ENCODE data around the gene USP28. TPM values are rescaled to one million over a fixed set of nuclear protein-coding genes. Genes with fewer than 3 reads are reported as not detected.

USP28 gene
- total RNA-seq, 4 donors from 2014 or later, result 13.4 to 19.6 (median 14.1) TPM

DNA sequence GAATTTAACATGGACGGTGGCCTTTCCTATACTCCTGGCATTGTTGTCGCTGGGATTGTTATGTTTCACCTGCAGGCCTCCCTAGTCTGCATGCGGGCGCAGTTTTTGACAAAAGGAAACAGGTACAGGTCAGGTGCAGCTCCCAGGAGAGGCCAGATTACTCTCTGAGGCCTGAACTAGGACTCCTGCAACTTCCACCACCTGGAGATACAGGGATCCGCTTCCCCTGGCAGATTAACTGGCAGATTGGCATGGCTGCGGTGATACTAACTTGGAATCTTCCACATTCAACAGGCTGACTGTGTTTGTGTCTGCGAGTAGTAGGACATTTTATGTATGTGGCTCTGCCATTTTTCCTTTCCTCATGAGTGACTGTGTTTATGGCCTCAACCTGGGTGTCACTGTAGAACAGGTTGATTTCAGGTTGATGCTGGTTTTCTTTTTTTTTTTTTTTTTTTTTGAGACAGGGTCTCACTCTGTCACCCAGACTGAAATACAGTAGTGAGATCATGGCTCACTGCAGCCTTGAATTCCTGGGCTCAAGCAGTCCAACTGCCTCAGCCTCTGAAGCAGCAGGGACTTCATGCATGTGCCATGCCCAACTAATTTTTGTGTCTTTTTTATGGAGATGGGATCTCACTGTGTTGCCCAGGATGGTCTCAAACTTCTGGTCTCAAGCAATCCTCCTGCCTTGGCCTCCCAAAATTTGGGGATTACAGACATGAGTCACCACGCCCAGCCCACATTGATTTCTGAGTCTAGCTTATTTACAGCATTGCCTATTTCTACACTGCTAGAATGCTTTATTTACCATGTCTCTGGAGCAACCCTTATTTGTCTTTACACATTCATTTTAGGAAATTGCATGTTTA, 1.7 kb upstream of the USP28 start:
- Histone ChIP-seq H3K27ac (no peak overlapping the region), H3K9me3 (no peaks in the 10 kb centered on the region), H3K4me1 (peaks cover 21% of the 10 kb centered on the region), H3K36me3 (no peaks in the 10 kb centered on the region), H3K27me3 (no peaks in the 10 kb centered on the region), H3K4me3 (no peak overlapping the region)
- WGBS, result 93% methylated on average over 8 of the region's 8 CpGs
- no peak for TF ChIP-seq EP300 (IDR thresholded peaks at IDR 0.05)
- TF ChIP-seq, protein P1, sequence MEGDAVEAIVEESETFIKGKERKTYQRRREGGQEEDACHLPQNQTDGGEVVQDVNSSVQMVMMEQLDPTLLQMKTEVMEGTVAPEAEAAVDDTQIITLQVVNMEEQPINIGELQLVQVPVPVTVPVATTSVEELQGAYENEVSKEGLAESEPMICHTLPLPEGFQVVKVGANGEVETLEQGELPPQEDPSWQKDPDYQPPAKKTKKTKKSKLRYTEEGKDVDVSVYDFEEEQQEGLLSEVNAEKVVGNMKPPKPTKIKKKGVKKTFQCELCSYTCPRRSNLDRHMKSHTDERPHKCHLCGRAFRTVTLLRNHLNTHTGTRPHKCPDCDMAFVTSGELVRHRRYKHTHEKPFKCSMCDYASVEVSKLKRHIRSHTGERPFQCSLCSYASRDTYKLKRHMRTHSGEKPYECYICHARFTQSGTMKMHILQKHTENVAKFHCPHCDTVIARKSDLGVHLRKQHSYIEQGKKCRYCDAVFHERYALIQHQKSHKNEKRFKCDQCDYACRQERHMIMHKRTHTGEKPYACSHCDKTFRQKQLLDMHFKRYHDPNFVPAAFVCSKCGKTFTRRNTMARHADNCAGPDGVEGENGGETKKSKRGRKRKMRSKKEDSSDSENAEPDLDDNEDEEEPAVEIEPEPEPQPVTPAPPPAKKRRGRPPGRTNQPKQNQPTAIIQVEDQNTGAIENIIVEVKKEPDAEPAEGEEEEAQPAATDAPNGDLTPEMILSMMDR (IDR thresholded peaks at IDR 0.05), result no peak
- no peak for TF ChIP-seq POLR2AphosphoS5 (IDR thresholded peaks at IDR 0.05)
- TF ChIP-seq POLR2A (IDR thresholded peaks at IDR 0.05), result no peak
- DNase-seq (ENCODE audit: low spot score in 2 of 2), result no peak

DNA sequence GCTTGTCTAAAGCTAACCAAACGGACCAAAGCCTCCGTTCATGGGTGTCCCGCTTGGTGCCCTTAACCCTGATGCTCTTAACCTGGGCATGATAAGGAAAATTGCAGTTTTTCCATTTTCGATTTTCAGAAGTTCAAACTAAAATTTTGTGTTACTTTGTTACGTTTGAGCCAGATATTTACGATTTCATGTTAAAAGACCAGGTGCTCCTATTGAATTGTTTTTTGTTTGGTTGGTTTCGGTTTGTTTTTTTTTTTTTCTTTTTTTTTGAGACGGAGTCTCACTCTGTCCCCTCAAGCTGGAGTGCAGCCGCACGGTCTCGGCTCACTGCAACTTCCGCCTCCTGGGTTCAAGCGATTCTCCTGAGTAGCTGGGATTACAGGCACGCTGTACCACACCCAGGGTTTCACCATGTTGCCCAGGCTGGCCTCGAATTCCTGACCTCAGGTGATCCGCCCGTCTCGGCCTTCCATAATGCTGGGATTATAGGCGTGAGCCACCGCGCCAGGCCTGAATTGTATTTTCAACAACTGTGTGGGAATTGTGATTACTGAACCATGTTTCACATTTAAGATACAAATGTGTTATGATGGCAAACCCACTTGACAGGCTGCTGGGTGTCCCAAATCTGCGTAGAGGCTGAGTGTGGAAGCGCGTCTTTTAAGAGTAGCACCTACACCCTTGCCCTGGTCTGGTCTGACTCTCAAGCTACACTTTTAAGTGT, 864 bp upstream of the USP28 start:
- no peak for DNase-seq (ENCODE audit: low spot score in 2 of 2)
- peak overlapping the region; percentile 88 for H3K4me3 ChIP-seq

DNA sequence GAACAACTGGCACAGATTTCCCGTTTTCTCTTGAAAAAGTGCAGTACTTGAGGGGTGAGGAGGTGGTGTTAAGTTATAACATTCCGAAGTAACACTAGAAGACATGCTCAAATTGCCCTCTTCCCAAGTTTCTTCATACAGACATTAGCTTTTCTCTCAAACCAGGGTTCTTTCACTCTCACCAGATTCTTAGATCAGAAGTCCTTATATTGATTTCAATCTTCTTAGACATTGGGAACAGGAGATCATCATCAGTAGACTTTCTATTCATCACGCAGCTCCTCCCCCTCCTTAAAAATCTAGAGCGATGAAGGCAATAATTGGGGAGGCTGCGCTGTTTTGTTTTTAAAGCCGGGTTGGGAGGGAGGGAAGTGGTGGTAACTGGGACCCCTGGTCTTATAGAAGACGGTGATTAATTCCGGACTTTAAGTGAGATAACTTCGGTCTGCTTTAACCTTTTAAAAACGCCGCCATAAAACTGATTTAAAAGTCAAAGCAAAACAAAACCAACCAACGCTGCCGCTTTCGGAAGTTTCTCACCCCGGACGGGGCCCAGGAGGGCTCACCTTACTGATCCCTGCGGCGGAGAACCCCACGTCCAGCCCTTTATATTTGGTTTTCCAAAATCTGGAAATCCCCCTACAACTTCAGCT, 665 bp downstream of the USP28 start:
- 3% methylated on average over 19 of the region's 19 CpGs for WGBS
- no peaks in the 10 kb centered on the region for H3K9me3 ChIP-seq
- H3K27ac ChIP-seq, result peak overlapping the region; percentile 81
- no peaks in the 10 kb centered on the region for H3K27me3 ChIP-seq
- peaks cover 21% of the 10 kb centered on the region for H3K4me1 ChIP-seq
- DNase-seq (ENCODE audit: low spot score in 2 of 2), result no peak
- TF ChIP-seq EP300 (IDR thresholded peaks at IDR 0.05) (no peak), POLR2A (IDR thresholded peaks at IDR 0.05) (no peak), POLR2AphosphoS5 (IDR thresholded peaks at IDR 0.05) (no peak)
- TF ChIP-seq, protein P1 (IDR thresholded peaks at IDR 0.05), result no peak
- no peaks in the 10 kb centered on the region for H3K36me3 ChIP-seq
- H3K4me3 ChIP-seq, result peak overlapping the region; percentile 88

More for the DNA sequence above, 864 bp upstream of the USP28 start:
- no peaks in the 10 kb centered on the region for H3K27me3 ChIP-seq
- H3K27ac ChIP-seq, result peak overlapping the region; percentile 81
- peaks cover 21% of the 10 kb centered on the region for H3K4me1 ChIP-seq
- WGBS, result 79% methylated on average over 24 of the region's 24 CpGs
- no peaks in the 10 kb centered on the region for H3K36me3 ChIP-seq
- no peaks in the 10 kb centered on the region for H3K9me3 ChIP-seq
- TF ChIP-seq, protein P1 (IDR thresholded peaks at IDR 0.05), result no peak
- TF ChIP-seq EP300 (IDR thresholded peaks at IDR 0.05), result no peak
- TF ChIP-seq POLR2AphosphoS5 (IDR thresholded peaks at IDR 0.05), result no peak
- TF ChIP-seq POLR2A (IDR thresholded peaks at IDR 0.05), result no peak

DNA sequence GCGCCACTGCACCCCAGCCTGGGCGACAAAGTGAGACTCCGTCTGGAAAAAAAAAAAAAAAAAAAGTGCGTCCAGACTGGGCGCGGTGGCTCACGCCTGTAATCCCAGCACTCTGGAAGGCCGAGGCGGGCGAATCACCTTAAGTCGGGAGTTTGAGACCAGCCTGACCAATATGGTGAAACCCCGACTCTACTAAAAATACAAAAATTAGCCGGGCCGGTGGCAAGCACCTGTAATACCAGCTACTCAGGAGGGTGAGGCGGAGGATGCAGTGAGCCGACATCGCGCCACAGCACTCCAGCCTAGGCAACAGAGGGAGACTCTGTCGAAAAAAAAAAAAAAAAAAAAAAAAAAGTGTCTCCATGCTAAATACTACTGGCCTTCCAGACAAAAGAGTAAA, 1.3 kb downstream of the USP28 start:
- no peaks in the 10 kb centered on the region for H3K27me3 ChIP-seq
- H3K9me3 ChIP-seq, result no peaks in the 10 kb centered on the region
- H3K4me1 ChIP-seq, result peaks cover 21% of the 10 kb centered on the region
- H3K36me3 ChIP-seq, result no peaks in the 10 kb centered on the region
- H3K27ac ChIP-seq, result no peak overlapping the region
- peak overlapping the region; percentile 88 for H3K4me3 ChIP-seq
- TF ChIP-seq EP300 (IDR thresholded peaks at IDR 0.05), result no peak
- TF ChIP-seq POLR2AphosphoS5 (IDR thresholded peaks at IDR 0.05), result no peak
- TF ChIP-seq POLR2A (IDR thresholded peaks at IDR 0.05), result no peak
- TF ChIP-seq, protein P1 (IDR thresholded peaks at IDR 0.05), result no peak
- no peak for DNase-seq (ENCODE audit: low spot score in 2 of 2)
- WGBS, result 92% methylated on average over 19 of the region's 19 CpGs
